HL-60 (cell line): ENCODE measurements around the gene THRB.

Experiments used
- DNase-seq, 2 experiments: peaks; one replicate each; pipeline ENCODE4 v3.0.0-alpha.2; 2010 to 2020; ENCODE audit warnings: low read depth in 1 of 2, low spot score in 1 of 2
- H3K27ac ChIP-seq: fragments of 250-450 bp; sonication (Bioruptor Pico); replicated peaks from 2 replicates; pipeline ENCODE4 v1.5.1; 2020; ENCODE audit warnings: mild to moderate bottlenecking, moderate library complexity
- H3K27me3 ChIP-seq: fragments of 250-450 bp; sonication (Bioruptor Pico); 2 replicates; pipeline ENCODE4 v1.5.1; 2021; ENCODE audit warnings: mild to moderate bottlenecking, moderate library complexity; ENCODE audit not compliant: insufficient read depth, poor library complexity, severe bottlenecking
- H3K4me3 ChIP-seq: replicated peaks from 2 replicates; pipeline ENCODE4 v1.5.1; 2011; ENCODE audit warnings: mild to moderate bottlenecking, control low read depth, low read length; ENCODE audit not compliant: insufficient read depth
- GABPA ChIP-seq: IDR thresholded peaks from 2 replicates; pipeline ENCODE4 v1.6.1; 2012; ENCODE audit warnings: low read depth
- POLR2AphosphoS5 ChIP-seq: IDR thresholded peaks from 2 replicates; pipeline ENCODE4 v1.6.1; 2012; ENCODE audit warnings: low read depth
- SPI1 ChIP-seq: IDR thresholded peaks from 2 replicates; pipeline ENCODE4 v1.6.1; 2012; ENCODE audit warnings: low read depth, mild to moderate bottlenecking, borderline replicate concordance
- TF ChIP-seq, protein P1 (sequence below): IDR thresholded peaks from one replicate; pipeline ENCODE4 v1.5.1; 2011; ENCODE audit warnings: low read length, control low read depth, inconsistent platforms; ENCODE audit not compliant: insufficient read depth
- TF ChIP-seq, protein P2 (sequence below): IDR thresholded peaks from 2 replicates; pipeline ENCODE4 v1.6.1; 2012; ENCODE audit warnings: low read depth; ENCODE audit not compliant: insufficient replicate concordance

THRB gene

DNA sequence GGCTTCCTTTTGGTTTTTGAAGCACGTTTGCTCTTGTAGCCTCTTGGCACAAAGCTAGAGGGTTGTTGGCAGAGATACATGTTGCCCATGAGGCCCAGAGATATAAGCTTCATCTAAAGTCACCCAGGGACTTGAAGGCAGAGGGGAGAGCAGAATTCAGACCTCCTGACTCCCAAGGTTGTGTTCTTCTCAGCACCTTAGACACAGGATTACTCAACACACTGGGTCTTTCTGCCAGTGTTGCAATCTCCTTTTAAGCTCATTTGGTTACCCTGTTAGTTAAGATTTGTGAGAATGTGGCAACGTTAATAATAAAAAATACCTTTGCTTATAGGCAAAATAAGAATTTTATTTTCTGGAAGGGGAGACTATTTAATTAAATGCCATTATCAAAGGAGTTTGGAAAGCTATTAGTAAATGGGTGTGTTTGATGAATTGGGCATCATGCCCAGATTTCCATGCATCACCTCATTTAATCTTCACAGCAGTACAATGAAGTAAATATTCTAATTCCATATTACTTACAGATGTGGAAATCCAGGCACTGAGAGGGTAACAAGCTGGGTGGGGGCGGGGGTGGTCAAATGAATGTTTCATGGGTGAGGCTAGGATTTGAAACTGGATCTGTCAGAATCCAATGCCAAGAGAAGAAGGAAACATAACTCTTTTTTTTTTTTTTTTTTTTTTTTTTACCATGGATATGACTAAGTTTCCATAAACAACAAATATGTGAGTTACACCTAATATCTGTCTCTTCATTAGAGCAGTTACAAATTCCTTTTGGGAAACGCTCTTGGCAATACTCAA is 366.2 kb downstream of the THRB start:
- H3K4me3 ChIP-seq = no peak overlapping the region
- H3K27me3 ChIP-seq = no peaks in the 10 kb centered on the region
- no peak overlapping the region for H3K27ac ChIP-seq
- TF ChIP-seq POLR2AphosphoS5 (no peak), SPI1 (no peak), GABPA (no peak)
- TF ChIP-seq, protein P1, sequence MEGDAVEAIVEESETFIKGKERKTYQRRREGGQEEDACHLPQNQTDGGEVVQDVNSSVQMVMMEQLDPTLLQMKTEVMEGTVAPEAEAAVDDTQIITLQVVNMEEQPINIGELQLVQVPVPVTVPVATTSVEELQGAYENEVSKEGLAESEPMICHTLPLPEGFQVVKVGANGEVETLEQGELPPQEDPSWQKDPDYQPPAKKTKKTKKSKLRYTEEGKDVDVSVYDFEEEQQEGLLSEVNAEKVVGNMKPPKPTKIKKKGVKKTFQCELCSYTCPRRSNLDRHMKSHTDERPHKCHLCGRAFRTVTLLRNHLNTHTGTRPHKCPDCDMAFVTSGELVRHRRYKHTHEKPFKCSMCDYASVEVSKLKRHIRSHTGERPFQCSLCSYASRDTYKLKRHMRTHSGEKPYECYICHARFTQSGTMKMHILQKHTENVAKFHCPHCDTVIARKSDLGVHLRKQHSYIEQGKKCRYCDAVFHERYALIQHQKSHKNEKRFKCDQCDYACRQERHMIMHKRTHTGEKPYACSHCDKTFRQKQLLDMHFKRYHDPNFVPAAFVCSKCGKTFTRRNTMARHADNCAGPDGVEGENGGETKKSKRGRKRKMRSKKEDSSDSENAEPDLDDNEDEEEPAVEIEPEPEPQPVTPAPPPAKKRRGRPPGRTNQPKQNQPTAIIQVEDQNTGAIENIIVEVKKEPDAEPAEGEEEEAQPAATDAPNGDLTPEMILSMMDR = no peak
- TF ChIP-seq, protein P2, sequence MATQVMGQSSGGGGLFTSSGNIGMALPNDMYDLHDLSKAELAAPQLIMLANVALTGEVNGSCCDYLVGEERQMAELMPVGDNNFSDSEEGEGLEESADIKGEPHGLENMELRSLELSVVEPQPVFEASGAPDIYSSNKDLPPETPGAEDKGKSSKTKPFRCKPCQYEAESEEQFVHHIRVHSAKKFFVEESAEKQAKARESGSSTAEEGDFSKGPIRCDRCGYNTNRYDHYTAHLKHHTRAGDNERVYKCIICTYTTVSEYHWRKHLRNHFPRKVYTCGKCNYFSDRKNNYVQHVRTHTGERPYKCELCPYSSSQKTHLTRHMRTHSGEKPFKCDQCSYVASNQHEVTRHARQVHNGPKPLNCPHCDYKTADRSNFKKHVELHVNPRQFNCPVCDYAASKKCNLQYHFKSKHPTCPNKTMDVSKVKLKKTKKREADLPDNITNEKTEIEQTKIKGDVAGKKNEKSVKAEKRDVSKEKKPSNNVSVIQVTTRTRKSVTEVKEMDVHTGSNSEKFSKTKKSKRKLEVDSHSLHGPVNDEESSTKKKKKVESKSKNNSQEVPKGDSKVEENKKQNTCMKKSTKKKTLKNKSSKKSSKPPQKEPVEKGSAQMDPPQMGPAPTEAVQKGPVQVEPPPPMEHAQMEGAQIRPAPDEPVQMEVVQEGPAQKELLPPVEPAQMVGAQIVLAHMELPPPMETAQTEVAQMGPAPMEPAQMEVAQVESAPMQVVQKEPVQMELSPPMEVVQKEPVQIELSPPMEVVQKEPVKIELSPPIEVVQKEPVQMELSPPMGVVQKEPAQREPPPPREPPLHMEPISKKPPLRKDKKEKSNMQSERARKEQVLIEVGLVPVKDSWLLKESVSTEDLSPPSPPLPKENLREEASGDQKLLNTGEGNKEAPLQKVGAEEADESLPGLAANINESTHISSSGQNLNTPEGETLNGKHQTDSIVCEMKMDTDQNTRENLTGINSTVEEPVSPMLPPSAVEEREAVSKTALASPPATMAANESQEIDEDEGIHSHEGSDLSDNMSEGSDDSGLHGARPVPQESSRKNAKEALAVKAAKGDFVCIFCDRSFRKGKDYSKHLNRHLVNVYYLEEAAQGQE = no peak
- no peak for DNase-seq

GRCh38 chr3:24123596-24123995 is 371.1 kb downstream of the THRB start:
- TF ChIP-seq SPI1 = no peak
- TF ChIP-seq GABPA = no peak
- TF ChIP-seq POLR2AphosphoS5 = no peak
- TF ChIP-seq, protein P1 = no peak
- TF ChIP-seq, protein P2 = no peak
- H3K27ac ChIP-seq = no peak overlapping the region
- no peaks in the 10 kb centered on the region for H3K27me3 ChIP-seq
- H3K4me3 ChIP-seq = no peak overlapping the region
- DNase-seq = no peak

- Histone ChIP-seq H3K27me3 (no peaks in the 10 kb centered on the region), H3K4me3 (no peak overlapping the region), H3K27ac (no peak overlapping the region)
- TF ChIP-seq SPI1 (no peak), GABPA (no peak), POLR2AphosphoS5 (no peak)
- TF ChIP-seq, protein P1 = no peak
- TF ChIP-seq, protein P2 = no peak
- DNase-seq = no peak
Measured at GRCh38 chr3:24120434-24120833, 374.2 kb downstream of the THRB start.
